Measurements from ENCODE around the gene ZNF441.

DNA sequence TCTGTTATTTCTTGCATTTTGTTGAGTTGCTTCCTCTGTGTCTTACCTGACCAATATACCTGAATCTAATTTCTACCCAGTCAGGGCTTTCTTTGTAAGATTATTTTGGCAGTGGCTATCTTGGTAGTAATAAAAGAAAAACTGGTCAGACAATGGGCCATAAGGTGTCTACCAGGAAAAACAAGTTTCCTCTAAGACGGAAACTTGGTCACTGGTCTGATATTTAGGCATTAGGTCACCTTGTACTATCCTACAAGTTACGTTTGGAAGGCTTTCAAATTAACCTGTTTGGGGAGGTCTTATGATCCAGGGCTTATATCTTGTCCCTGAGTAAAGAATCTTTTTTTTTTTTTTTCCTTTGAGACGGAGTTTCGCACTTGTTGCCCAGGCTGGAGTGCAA lies 37.2 kb upstream of the ZNF441 start:
- TF ChIP-seq, protein P1, sequence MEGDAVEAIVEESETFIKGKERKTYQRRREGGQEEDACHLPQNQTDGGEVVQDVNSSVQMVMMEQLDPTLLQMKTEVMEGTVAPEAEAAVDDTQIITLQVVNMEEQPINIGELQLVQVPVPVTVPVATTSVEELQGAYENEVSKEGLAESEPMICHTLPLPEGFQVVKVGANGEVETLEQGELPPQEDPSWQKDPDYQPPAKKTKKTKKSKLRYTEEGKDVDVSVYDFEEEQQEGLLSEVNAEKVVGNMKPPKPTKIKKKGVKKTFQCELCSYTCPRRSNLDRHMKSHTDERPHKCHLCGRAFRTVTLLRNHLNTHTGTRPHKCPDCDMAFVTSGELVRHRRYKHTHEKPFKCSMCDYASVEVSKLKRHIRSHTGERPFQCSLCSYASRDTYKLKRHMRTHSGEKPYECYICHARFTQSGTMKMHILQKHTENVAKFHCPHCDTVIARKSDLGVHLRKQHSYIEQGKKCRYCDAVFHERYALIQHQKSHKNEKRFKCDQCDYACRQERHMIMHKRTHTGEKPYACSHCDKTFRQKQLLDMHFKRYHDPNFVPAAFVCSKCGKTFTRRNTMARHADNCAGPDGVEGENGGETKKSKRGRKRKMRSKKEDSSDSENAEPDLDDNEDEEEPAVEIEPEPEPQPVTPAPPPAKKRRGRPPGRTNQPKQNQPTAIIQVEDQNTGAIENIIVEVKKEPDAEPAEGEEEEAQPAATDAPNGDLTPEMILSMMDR (IDR thresholded peaks at IDR 0.05; ENCODE audit: insufficient read depth, low read length, poor library complexity, severe bottlenecking): no peak
- TF ChIP-seq EZH2phosphoT487 (conservative IDR thresholded peaks at IDR 0.05; ENCODE audit: low read length): no peak
